Testis (tissue), 2 donors: Measurements from ENCODE around the gene RIPPLY2.
"Not testable (repeated sequence)": the region's sequence is repeated elsewhere in the genome, so short reads cannot be mapped to it uniquely, and the experiment has no call there.

Source experiments
- CTCF ChIP-seq, 3 experiments: fragments of 450-650 bp in 2 of 3; fragments of 200-600 bp in 1 of 3; sonication (generic) in 1 of 3; IDR thresholded peaks; one replicate each; pipeline ENCODE4 v1.5.1; 2016 to 2019; ENCODE audit warnings: antibody characterized with exemption in 3 of 3, mild to moderate bottlenecking in 2 of 3, moderate library complexity in 1 of 3
- POLR2A ChIP-seq: fragments of 450-650 bp; IDR thresholded peaks from one replicate; pipeline ENCODE4 v1.6.1; 2017; ENCODE audit warnings: antibody characterized with exemption, mild to moderate bottlenecking, moderate library complexity

- TF ChIP-seq CTCF (IDR thresholded peaks at IDR 0.05); POLR2A: not testable (repeated sequence)
Measured at GRCh38 chr6:83897094-83897493, 43.9 kb downstream of the RIPPLY2 start.
